22Rv1 (cell line): ENCODE data around the gene GALNT16.
"Not testable (repeated sequence)": the region's sequence is repeated elsewhere in the genome, so short reads cannot be mapped to it uniquely, and the experiment has no call there.

Experiments
- ZFX ChIP-seq: fragments of 450-650 bp; IDR thresholded peaks from 2 replicates; pipeline ENCODE4 v1.6.1; 2017; ENCODE audit warnings: antibody characterized with exemption, borderline replicate concordance
- TF ChIP-seq, protein P1 (sequence below): fragments of 450-650 bp; IDR thresholded peaks from 2 replicates; pipeline ENCODE4 v1.5.1; 2017; ENCODE audit warnings: mild to moderate bottlenecking

DNA sequence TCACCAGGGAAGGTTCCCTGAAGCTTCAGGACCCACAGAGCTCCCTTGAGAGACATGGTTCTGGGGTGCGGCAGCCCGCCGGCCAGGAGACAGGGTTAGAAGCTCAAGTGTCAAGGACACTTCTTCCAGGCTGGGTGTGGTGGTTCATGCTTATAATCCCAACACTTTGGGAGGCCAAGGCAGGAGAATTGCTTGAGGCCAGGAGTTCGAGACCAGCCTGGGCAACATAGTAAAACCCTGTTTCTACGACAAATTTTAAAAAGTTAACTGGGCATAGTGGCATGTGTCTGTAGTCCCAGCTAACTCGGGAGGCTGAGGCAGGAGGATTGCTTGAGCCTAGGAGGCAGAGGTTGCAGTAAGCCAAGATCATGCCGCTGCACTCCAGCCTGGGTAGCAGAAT, 30.9 kb downstream of the GALNT16 start:
- TF ChIP-seq, protein P1, sequence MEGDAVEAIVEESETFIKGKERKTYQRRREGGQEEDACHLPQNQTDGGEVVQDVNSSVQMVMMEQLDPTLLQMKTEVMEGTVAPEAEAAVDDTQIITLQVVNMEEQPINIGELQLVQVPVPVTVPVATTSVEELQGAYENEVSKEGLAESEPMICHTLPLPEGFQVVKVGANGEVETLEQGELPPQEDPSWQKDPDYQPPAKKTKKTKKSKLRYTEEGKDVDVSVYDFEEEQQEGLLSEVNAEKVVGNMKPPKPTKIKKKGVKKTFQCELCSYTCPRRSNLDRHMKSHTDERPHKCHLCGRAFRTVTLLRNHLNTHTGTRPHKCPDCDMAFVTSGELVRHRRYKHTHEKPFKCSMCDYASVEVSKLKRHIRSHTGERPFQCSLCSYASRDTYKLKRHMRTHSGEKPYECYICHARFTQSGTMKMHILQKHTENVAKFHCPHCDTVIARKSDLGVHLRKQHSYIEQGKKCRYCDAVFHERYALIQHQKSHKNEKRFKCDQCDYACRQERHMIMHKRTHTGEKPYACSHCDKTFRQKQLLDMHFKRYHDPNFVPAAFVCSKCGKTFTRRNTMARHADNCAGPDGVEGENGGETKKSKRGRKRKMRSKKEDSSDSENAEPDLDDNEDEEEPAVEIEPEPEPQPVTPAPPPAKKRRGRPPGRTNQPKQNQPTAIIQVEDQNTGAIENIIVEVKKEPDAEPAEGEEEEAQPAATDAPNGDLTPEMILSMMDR = not testable (repeated sequence)
- TF ChIP-seq ZFX = not testable (repeated sequence)
